Measurements from ENCODE around the gene KYNU.

- TF ChIP-seq POLR2A (IDR thresholded peaks at IDR 0.05; ENCODE audit: low read length): no peak
- no peak for TF ChIP-seq GATA1 (IDR thresholded peaks at IDR 0.05; ENCODE audit: low read depth, low read length)
Observed at GRCh38 chr2:142992840-142993239, 115.4 kb downstream of the KYNU start.
